Measurements from ENCODE around the gene AFTPH. TPM values are rescaled to one million over a fixed set of nuclear protein-coding genes. Genes with fewer than 3 reads are reported as not detected.

The AFTPH gene
- total RNA-seq, 1 experiment from 2014 or later = 18.8 TPM

DNA sequence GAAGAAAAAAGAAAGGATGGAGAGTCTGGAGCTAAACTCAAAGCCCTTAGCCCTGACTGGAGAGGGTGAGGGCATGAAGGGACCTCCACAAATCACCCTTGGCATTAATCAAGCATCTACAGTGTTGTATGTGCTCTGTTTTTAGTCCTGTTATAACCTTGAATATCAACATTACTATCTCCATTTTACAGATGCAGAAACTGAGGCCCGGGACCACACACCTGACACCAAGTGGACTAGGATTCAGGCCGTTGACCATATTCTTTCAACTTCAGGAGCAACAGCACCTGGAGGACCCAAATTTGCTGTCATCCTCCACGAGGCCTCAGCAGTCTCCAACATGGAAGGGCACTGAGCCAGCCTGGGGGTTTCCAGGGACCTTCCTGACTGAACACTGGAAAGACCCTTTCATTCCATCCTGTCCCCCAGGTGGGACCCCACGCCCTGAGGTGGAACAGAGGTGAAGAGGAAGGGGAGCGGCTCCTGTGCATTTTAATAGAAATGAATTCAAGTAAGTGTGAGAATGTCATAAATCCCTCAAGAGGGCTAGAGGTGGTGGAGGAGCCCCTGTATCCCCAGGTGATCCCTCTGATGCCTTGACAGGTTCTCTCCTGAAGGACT, 88.6 kb downstream of the AFTPH start:
- no TSS peak for BruUV-seq (replicated peaks)
- intact Hi-C loops (cut with micrococcal nuclease; ENCODE audit: unreplicated experiment) = no loop called here
- CTCF ChIA-PET = no interaction called here

DNA sequence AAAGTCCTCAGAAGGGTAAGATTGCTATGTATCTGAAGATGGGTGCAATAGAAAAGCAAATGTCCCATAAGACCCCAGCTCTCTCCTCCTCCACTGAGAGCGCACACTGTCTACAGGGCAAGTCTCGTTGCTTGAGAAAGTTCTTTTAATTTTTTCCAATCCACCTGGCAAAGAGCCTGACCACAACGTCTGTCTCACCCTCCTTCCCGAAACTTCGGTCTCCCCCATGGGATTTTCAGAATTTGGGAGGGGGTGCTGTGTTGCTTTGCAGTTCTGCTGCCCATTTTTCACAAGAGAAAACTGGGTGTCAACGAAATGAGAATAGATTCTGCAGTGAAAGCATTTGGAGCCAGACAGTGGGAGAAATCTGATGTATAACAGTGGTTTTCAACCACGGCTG, 89.1 kb downstream of the AFTPH start:
- DNase-seq (ENCODE audit: low spot score) = no peak
- no peaks in the 10 kb centered on the region for H3K27me3 ChIP-seq (replicated peaks; ENCODE audit: insufficient read depth, low read depth, low read length, poor library complexity)
- H3K36me3 ChIP-seq (ENCODE audit: insufficient read depth, low read length, poor library complexity, severe bottlenecking) = no peaks in the 10 kb centered on the region
- intact Hi-C loops (cut with micrococcal nuclease; ENCODE audit: unreplicated experiment) = no loop called here
- BruUV-seq (replicated peaks) = no TSS peak
- no peaks in the 10 kb centered on the region for H3K9me3 ChIP-seq (ENCODE audit: low read depth, low read length, poor library complexity, severe bottlenecking)
- no peak overlapping the region for H3K4me3 ChIP-seq (ENCODE audit: low read depth, low read length, poor library complexity, severe bottlenecking)
- no peak overlapping the region for H3K27ac ChIP-seq (ENCODE audit: low read depth, low read length, poor library complexity, severe bottlenecking)
- H3K4me1 ChIP-seq (ENCODE audit: insufficient read depth, low read length, poor library complexity, severe bottlenecking) = peaks cover 9% of the 10 kb centered on the region
- TF ChIP-seq, protein P1, sequence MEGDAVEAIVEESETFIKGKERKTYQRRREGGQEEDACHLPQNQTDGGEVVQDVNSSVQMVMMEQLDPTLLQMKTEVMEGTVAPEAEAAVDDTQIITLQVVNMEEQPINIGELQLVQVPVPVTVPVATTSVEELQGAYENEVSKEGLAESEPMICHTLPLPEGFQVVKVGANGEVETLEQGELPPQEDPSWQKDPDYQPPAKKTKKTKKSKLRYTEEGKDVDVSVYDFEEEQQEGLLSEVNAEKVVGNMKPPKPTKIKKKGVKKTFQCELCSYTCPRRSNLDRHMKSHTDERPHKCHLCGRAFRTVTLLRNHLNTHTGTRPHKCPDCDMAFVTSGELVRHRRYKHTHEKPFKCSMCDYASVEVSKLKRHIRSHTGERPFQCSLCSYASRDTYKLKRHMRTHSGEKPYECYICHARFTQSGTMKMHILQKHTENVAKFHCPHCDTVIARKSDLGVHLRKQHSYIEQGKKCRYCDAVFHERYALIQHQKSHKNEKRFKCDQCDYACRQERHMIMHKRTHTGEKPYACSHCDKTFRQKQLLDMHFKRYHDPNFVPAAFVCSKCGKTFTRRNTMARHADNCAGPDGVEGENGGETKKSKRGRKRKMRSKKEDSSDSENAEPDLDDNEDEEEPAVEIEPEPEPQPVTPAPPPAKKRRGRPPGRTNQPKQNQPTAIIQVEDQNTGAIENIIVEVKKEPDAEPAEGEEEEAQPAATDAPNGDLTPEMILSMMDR (conservative IDR thresholded peaks at IDR 0.05; ENCODE audit: low read depth, low read length) = no peak
- no peak for TF ChIP-seq EZH2 (IDR thresholded peaks at IDR 0.05; ENCODE audit: borderline replicate concordance, low read depth, low read length, poor library complexity, severe bottlenecking)
- POLR2A ChIA-PET (ENCODE audit: low non-redundant PET) = no interaction called here
- CTCF ChIA-PET = no interaction called here

More for the DNA sequence above, 88.6 kb downstream of the AFTPH start:
- Histone ChIP-seq H3K27me3 (replicated peaks; ENCODE audit: insufficient read depth, low read depth, low read length, poor library complexity) (no peaks in the 10 kb centered on the region), H3K9me3 (ENCODE audit: low read depth, low read length, poor library complexity, severe bottlenecking) (no peaks in the 10 kb centered on the region), H3K4me3 (ENCODE audit: low read depth, low read length, poor library complexity, severe bottlenecking) (no peak overlapping the region), H3K4me1 (ENCODE audit: insufficient read depth, low read length, poor library complexity, severe bottlenecking) (peaks cover 7% of the 10 kb centered on the region), H3K27ac (ENCODE audit: low read depth, low read length, poor library complexity, severe bottlenecking) (no peak overlapping the region), H3K36me3 (ENCODE audit: insufficient read depth, low read length, poor library complexity, severe bottlenecking) (no peaks in the 10 kb centered on the region)
- POLR2A ChIA-PET (ENCODE audit: low non-redundant PET) = no interaction called here
- TF ChIP-seq, protein P1 (conservative IDR thresholded peaks at IDR 0.05; ENCODE audit: low read depth, low read length) = no peak
- TF ChIP-seq EZH2 (IDR thresholded peaks at IDR 0.05; ENCODE audit: borderline replicate concordance, low read depth, low read length, poor library complexity, severe bottlenecking) = no peak
- DNase-seq (ENCODE audit: low spot score) = no peak

DNA sequence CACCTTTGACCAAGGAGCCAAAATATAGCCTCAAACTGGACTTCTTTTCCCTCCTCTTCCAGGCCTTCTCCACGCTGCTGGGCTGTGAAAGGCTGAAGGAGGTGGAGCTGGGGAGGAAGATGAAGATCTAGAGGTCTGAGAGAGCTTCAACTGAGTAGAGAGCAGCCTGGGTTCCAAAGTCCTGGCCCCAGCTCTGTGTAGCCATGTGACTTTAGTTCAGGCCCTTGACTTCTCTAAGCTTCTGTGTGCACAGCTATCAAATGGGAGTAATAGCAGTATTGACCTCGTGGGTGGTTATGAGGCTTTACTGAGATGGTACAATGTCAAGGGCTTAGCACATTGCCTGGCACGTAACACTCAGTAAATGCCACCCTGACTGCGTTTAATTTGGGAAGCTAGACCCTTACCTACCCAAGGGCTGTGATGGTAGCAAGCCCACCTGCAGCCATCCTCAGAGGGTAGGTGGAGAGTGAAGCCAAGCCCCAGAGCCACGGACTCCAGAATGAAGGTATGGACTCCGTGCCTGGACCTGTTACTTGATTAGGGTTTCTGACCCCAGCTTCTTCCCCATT, 91.2 kb downstream of the AFTPH start:
- peaks cover 9% of the 10 kb centered on the region for H3K4me1 ChIP-seq (ENCODE audit: insufficient read depth, low read length, poor library complexity, severe bottlenecking)

More for the DNA sequence above, 91.2 kb downstream of the AFTPH start:
- Histone ChIP-seq H3K27ac (ENCODE audit: low read depth, low read length, poor library complexity, severe bottlenecking) (no peak overlapping the region), H3K27me3 (replicated peaks; ENCODE audit: insufficient read depth, low read depth, low read length, poor library complexity) (no peaks in the 10 kb centered on the region), H3K36me3 (ENCODE audit: insufficient read depth, low read length, poor library complexity, severe bottlenecking) (no peaks in the 10 kb centered on the region), H3K9me3 (ENCODE audit: low read depth, low read length, poor library complexity, severe bottlenecking) (no peaks in the 10 kb centered on the region), H3K4me3 (ENCODE audit: low read depth, low read length, poor library complexity, severe bottlenecking) (no peak overlapping the region)
- ChIA-PET CTCF (interaction anchor here (0.6 kb wide), 1 partner anchor 565 kb away, joined by 4 read pairs; no protein-coding TSS in a partner anchor), POLR2A (ENCODE audit: low non-redundant PET) (no interaction called here)
- intact Hi-C loops (cut with micrococcal nuclease; ENCODE audit: unreplicated experiment) = loop anchor here (2.0 kb wide), 1 partner anchor 16 kb away; no protein-coding TSS in a partner anchor
- TF ChIP-seq EZH2 (IDR thresholded peaks at IDR 0.05; ENCODE audit: borderline replicate concordance, low read depth, low read length, poor library complexity, severe bottlenecking) = no peak
- TF ChIP-seq, protein P1 (conservative IDR thresholded peaks at IDR 0.05; ENCODE audit: low read depth, low read length) = no peak
- DNase-seq (ENCODE audit: low spot score) = no peak
- no TSS peak for BruUV-seq (replicated peaks)
